ENCODE measurements around the gene PRX. TPM values are rescaled to one million over a fixed set of nuclear protein-coding genes. Genes with fewer than 3 reads are reported as not detected.

PRX gene
- total and polyA plus RNA-seq, 2 of the 13 experiments (the other 11 are each of a cell fraction or from before 2014, with no cell fraction given), result 0.66 TPM

DNA sequence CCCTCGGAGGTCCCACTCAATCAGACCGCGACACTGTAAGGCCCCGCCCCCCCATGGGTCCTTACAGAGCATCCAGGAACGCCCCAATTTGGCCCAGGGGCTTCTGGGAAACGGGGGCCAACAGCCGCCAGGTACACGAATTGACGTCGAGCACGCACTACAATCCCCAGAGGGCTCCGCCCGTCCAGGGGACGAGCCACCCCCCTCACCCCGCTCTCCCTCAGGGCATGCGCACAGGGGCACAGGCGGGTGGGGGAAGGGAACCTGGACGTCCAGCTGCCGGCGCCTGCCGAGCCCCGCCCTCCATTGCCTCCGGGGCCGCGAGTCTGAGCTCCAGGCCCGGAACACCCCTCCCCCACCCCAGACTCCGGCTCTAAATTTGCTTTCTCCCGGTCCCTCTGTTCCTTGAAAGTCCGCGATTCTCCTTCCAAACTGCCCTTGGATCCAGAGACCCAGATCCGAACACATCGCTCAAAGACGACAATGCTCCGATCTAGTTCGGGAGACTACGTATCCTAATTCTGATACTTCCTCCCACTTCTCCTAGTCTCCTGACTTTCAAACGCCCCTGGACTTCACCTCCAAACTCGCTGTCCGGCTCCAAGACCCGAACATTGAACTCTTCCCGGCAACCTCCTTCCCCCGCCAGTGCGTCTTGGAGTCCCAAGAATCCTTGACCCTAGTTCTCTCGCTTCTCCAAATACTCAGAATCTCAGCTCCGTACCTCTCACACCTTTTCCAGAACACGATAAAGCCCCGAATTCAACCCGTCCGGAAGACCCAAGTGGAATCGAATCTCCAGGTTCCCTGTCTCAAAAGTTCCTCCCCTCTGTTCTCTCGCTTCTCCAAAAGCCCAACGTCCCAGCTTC lies 30.2 kb upstream of the PRX start (continued):
- TF ChIP-seq, protein P1, sequence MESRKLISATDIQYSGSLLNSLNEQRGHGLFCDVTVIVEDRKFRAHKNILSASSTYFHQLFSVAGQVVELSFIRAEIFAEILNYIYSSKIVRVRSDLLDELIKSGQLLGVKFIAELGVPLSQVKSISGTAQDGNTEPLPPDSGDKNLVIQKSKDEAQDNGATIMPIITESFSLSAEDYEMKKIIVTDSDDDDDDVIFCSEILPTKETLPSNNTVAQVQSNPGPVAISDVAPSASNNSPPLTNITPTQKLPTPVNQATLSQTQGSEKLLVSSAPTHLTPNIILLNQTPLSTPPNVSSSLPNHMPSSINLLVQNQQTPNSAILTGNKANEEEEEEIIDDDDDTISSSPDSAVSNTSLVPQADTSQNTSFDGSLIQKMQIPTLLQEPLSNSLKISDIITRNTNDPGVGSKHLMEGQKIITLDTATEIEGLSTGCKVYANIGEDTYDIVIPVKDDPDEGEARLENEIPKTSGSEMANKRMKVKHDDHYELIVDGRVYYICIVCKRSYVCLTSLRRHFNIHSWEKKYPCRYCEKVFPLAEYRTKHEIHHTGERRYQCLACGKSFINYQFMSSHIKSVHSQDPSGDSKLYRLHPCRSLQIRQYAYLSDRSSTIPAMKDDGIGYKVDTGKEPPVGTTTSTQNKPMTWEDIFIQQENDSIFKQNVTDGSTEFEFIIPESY (CRISPR knock-in tag; IDR thresholded peaks at IDR 0.05), result no peak
- TF ChIP-seq ZNF850 (CRISPR knock-in tag; conservative IDR thresholded peaks at IDR 0.05) (no peak), MEF2D (CRISPR knock-in tag; IDR thresholded peaks at IDR 0.05) (peak; percentile 59; the same call in 1 of the 2 replicates), NCOA1 (CRISPR knock-in tag; IDR thresholded peaks at IDR 0.05) (no peak), ZFP41 (CRISPR knock-in tag; IDR thresholded peaks at IDR 0.05; ENCODE audit: borderline replicate concordance) (no peak), ZNF331 (CRISPR knock-in tag; IDR thresholded peaks at IDR 0.05) (peak; percentile 36; the same call in 1 of the 2 replicates), STAT5B (CRISPR knock-in tag; IDR thresholded peaks at IDR 0.05) (no peak), SUZ12 (IDR thresholded peaks at IDR 0.05; ENCODE audit: low read depth, low read length) (peak; percentile 65), TEAD3 (CRISPR knock-in tag; optimal IDR thresholded peaks at IDR 0.05; ENCODE audit: borderline replicate concordance) (peak; percentile 47), ZNF605 (CRISPR knock-in tag; IDR thresholded peaks at IDR 0.05) (no peak; the same call in 1 of the 2 replicates), BCL6 (CRISPR knock-in tag; IDR thresholded peaks at IDR 0.05) (peak; percentile 40; the same call in 1 of the 2 replicates)
- TF ChIP-seq, protein P2, sequence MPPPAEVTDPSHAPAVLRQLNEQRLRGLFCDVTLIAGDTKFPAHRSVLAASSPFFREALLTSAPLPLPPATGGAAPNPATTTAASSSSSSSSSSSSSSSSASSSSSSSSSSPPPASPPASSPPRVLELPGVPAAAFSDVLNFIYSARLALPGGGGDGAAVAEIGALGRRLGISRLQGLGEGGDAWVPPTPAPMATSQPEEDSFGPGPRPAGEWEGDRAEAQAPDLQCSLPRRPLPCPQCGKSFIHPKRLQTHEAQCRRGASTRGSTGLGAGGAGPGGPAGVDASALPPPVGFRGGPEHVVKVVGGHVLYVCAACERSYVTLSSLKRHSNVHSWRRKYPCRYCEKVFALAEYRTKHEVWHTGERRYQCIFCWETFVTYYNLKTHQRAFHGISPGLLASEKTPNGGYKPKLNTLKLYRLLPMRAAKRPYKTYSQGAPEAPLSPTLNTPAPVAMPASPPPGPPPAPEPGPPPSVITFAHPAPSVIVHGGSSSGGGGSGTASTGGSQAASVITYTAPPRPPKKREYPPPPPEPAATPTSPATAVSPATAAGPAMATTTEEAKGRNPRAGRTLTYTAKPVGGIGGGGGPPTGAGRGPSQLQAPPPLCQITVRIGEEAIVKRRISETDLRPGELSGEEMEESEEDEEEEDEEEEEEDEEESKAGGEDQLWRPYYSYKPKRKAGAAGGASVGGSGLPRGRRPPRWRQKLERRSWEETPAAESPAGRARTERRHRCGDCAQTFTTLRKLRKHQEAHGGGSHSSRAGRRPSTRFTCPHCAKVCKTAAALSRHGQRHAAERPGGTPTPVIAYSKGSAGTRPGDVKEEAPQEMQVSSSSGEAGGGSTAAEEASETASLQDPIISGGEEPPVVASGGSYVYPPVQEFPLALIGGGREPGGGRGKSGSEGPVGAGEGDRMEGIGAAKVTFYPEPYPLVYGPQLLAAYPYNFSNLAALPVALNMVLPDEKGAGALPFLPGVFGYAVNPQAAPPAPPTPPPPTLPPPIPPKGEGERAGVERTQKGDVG (CRISPR knock-in tag; IDR thresholded peaks at IDR 0.05; ENCODE audit: borderline replicate concordance), result no peak
- TF ChIP-seq, protein P3, sequence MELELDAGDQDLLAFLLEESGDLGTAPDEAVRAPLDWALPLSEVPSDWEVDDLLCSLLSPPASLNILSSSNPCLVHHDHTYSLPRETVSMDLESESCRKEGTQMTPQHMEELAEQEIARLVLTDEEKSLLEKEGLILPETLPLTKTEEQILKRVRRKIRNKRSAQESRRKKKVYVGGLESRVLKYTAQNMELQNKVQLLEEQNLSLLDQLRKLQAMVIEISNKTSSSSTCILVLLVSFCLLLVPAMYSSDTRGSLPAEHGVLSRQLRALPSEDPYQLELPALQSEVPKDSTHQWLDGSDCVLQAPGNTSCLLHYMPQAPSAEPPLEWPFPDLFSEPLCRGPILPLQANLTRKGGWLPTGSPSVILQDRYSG (CRISPR knock-in tag; IDR thresholded peaks at IDR 0.05), result no peak
- TF ChIP-seq, protein P4, sequence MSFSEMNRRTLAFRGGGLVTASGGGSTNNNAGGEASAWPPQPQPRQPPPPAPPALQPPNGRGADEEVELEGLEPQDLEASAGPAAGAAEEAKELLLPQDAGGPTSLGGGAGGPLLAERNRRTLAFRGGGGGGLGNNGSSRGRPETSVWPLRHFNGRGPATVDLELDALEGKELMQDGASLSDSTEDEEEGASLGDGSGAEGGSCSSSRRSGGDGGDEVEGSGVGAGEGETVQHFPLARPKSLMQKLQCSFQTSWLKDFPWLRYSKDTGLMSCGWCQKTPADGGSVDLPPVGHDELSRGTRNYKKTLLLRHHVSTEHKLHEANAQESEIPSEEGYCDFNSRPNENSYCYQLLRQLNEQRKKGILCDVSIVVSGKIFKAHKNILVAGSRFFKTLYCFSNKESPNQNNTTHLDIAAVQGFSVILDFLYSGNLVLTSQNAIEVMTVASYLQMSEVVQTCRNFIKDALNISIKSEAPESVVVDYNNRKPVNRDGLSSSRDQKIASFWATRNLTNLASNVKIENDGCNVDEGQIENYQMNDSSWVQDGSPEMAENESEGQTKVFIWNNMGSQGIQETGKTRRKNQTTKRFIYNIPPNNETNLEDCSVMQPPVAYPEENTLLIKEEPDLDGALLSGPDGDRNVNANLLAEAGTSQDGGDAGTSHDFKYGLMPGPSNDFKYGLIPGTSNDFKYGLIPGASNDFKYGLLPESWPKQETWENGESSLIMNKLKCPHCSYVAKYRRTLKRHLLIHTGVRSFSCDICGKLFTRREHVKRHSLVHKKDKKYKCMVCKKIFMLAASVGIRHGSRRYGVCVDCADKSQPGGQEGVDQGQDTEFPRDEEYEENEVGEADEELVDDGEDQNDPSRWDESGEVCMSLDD (CRISPR knock-in tag; IDR thresholded peaks at IDR 0.05; ENCODE audit: borderline replicate concordance), result no peak
- TF ChIP-seq, protein P5, sequence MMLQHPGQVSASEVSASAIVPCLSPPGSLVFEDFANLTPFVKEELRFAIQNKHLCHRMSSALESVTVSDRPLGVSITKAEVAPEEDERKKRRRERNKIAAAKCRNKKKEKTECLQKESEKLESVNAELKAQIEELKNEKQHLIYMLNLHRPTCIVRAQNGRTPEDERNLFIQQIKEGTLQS (CRISPR knock-in tag; IDR thresholded peaks at IDR 0.05), result no peak
- TF ChIP-seq, protein P6, sequence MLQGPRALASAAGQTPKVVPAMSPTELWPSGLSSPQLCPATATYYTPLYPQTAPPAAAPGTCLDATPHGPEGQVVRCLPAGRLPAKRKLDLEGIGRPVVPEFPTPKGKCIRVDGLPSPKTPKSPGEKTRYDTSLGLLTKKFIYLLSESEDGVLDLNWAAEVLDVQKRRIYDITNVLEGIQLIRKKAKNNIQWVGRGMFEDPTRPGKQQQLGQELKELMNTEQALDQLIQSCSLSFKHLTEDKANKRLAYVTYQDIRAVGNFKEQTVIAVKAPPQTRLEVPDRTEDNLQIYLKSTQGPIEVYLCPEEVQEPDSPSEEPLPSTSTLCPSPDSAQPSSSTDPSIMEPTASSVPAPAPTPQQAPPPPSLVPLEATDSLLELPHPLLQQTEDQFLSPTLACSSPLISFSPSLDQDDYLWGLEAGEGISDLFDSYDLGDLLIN (CRISPR knock-in tag; IDR thresholded peaks at IDR 0.05; ENCODE audit: borderline replicate concordance), result no peak

All from HepG2 (cell line).